GM19240 (cell line): ENCODE data around the gene CARD10.
"Not testable (repeated sequence)": the region's sequence is repeated elsewhere in the genome, so short reads cannot be mapped to it uniquely, and the experiment has no call there.

Source experiments
- DNase-seq: peaks from one replicate; pipeline ENCODE4 v3.0.0; 2011; ENCODE audit warnings: low spot score; ENCODE audit not compliant: insufficient read length

CARD10 gene

DNA sequence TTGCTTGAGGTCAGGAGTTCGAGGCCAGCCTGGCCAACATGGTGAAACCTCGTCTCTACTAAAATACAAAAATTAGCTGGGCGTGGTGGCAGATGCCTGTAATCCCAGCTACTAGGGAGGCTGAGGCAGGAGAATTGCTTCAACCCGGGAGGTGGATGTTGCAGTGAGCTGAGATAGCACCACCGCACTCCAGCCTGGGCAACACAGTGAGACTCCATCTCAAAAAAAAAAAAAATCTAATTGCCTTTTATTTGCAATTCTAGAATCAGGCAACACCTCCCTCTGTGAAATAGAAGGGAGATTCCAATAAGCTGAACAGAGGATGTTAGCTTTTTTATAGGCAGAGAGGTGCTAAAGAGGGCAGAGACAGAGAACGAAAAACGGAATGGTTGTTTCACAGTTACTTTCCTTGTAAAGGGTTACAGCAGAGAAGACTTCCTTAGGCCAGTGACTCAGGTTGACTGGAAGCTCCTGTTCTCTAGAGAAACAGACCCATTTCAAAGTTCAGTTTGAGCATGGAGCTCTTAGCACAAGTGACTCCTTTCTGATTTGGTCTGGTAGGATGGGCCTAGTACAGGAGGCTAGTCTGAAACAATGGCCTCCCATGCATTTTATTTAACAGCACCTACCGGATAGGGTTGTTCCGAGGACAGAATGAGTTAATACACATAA, 8.0 kb upstream of the CARD10 start:
- not testable (repeated sequence) for DNase-seq

DNA sequence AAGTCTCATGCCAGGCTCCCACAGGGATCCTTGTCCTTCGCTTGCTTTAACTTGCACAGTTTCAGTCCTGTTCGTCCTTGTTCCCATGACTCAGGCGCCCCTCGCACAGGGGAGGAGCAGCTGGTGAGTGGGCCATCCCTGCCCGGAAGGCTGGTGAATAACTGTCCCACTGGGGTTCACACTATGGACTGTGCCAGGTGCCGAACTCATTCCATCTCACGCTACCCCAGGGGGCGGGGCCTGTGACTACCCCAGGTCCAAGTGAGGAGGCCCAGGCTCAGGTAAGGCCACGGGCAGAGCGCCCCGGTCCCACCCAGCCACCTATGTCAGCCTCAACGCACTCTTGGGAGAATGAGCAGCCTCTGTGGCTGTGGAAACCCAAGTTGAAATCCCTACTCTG, 7.2 kb upstream of the CARD10 start:
- no peak for DNase-seq

DNA sequence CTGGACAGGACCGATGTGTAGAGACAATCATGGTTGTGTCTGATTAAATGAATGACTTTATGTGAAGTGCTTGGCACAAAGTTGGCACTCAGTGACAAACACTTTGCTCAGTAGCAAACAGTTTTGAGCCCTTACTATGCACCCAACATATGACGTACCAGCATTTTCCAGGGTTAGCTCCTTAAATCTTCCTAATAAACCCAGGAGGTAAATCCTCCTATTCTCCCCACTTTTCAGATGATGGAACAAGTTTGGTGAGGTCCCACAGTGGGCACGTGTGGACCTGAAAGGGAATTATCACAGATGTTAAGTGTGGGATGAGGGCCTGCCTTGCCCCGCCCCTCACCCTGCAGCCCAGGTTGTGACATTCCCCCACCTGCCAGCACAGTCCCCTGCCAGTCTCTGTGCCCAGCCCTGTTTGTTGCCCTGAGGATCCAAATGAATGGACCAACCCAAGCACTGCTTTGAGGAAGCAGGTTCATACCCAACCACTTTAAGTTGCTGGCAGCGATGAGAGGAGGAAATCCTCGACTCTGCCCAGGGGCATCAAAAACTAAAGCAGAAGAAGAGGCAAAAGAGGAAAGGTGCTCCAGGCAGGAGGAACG, 6.6 kb upstream of the CARD10 start:
- no peak for DNase-seq

DNA sequence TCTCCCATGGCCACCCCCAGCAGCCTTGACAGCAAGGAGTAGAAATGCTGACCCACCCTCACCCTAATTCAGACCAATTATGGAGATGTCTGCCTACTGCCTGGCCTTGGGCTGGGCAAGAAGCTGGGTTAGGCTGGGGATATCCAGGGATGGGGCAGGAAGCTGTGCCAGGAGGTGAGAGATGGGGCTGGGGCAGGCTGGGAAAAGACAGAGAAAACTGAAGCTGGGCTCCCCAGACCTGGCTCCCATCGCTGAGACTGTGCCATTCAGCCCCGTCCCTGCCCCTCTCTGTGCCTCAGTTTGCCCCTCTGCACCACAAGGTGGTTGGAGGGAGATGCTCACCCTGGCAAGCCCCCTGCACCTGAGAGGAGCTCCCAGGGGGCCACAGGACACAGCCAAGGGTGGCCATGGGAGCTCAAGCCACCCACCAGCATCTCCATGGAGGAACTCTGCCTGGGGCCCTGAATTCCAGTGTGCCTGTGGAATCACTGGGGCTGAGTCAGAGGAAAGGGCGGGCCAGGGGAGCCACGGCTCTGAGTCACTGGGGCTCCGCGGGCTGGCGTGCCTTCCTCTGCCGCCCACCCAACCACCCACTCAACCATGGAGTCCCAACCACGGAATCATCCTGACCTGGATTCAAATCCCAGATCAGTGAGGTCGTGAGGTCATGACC, 6.0 kb upstream of the CARD10 start:
- no peak for DNase-seq

DNA sequence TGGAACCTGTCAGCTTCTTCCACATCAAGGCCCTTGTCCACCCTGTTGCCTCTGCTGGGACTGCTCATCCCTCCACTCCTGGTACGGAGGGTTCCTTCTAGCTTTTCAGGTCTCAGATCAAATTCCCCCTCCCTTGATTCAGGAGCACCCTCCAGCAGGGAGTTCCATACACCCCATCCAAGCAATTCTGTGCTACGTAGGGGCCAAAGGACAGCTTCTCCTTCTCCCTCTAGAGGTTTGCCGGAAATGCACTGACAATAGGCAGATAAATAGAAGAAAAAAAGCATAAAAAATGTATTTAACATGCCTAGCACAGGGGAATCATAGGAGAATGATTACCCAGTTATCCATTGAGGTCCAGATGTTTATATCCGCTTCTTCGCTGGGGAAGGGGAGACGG, 3.3 kb upstream of the CARD10 start:
- no peak for DNase-seq

DNA sequence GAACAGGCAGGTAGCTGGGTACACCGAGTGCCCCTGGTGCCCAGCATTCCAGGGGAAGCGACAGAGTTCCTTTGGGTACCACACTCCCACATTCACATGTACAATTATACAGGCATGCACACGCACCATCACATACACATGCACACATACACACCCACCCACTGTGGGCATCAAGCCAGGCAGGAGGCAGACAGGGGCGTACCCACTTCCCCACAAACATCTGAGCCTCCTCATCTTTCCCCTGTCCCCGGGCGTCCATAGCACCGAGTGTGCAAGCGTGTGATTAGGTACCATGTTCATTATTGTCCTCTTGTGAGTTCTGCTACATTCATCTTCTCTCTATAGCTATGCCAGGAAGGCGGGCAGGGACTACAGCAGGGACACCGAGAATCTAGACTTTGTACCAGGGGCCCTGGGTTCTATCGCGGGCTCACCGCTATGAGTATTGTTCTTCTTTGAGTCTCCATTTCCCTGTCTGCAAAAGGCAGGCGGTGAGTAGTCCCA, 2.1 kb upstream of the CARD10 start:
- DNase-seq: no peak

DNA sequence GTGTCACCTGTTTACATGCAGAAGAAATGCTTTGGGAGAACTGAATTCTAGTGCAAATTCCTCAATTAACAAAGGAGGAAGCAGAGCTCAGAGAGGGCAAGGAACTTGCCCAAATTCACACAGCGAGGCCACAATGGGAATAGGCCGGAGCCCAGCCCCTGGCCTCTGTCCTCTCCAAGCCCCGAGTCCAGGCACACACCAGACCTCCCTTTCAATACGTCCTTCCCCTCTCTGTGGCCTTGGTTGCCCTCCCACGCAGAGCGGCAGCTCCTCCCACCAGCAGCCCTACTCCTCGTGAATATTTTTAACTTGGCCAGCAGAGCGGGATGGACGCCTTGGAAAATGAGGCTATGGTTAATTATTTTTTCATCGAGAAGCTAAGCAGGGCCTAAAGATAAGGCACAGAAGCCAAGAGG, 1.6 kb upstream of the CARD10 start:
- no peak for DNase-seq

DNA sequence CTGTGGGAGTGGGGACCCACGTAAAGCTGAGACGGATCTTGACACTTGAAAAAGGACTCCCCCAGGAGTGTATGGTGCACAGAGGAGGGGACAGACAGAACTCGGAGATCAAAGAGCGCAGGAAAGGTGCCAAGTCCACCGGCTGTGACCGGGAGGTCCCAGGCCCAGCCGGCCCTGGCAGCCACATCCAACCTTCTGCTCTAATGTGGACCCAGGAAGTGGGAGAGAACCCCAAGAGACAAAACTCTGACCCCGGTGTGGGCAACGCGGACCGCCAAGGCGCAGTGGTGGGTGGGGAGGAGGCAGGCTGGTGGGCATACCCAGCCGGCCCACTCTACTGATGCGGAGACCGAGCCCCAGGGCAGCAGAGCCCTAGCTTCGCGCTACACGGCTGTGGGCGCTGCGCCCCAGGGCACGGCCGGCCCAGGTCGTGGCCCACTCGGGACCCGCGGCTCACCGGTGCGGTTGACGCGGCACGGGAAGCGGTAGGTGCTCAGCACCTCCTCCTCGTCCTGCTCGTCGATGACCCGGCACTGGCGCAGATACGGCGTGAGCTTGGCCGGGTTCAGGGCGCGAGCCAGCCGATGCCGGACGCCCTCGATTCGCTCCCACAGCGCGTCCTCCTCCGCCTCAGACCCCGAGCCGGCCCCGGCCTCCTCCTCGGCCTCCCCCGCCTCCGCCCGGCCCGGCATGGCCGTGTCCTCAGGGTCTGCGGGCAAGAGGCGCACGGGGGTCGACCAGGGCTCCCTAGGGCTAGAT, 527 bp downstream of the CARD10 start:
- no peak for DNase-seq

DNA sequence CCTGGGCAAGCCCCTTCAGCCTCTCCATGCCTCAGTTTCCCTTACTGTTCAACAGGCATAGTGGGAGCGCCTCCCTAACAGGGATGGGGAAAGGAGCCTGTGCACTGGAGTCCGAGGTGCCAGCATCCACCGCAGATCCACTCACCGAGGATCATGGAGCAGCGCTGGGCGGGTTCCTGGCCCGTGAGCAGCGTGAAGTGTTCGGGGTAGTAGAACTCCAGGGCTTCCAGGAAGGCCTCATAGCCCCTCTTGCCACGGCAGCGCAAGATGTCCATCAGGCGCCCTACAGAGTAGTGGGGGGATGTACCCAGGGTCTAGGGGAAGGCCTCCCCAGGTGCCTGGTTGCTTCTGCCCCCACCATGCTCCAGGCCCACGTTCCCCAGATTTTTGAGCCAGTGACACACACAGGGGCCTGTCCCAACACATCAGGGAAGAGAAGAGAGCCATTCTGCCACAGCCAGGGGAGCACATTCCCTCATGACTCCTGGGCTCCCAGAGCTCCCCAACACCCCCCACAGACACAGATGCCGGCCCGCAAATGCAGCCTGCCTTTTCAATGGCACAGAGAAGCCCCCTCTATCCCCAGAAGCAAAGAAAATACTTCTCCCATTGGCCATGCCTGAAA, 1.3 kb downstream of the CARD10 start:
- no peak for DNase-seq

DNA sequence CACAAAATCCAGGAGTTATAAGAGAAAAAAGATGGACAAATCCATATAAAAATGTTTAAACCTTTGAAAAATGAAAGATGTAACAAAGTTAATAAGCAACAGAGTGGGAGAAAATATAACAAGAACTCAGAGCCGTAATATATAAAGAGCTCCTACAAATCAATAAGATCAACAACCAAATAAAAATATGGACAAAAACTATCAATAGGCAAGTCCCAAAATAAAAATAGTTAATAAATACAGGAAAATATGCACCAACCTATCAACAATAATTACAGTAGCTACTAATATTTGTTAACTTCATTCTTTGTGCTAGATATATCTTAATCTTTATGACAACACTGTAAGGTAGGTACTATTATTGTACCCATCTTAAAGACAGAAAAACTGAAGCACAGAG, 2.8 kb downstream of the CARD10 start:
- no peak for DNase-seq

DNA sequence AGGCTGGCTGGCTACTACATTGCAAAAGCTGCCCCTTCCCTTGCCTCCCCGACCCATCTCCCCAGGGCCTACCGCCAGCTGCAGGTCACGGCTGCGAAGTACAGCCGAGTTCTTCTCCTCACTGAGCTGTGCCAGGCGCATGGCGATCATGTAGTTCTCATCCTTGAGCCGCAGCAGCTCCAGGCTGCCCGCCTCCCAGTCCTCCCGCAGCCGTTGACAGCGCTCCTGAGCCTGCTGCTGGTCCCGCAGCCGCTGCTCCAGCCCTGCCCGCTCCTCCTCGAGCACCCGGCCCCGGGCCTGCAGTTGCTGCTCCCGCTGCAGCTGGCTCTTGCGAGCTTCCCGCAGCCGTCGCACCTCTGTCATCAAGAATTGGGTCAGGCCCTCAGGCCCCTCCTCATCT, 3.3 kb downstream of the CARD10 start:
- no peak for DNase-seq

DNA sequence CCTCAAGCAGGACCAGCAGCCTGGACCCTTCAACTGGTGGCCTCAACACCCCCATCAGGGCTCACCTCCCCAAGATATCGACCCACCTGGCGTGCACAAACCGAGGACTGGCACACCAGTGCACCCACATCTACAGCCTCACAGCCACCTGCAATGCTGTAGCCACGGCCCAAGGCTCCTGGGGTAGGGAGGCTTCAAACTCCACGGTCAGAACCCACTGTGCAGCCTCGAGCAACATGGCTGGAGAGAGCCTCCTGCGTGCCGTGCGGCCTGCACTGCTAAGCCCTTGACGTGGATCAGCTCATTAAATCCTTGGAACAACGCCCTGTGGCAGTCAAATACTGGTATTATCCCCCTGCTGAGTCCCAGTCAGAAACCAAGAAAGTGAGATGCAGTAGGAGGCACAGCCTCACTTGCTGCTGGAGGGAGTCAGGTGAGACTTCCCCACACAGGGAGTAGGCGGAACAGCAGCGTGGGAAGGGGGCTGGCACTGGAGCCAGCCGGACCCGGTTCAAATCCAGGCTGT, 4.6 kb downstream of the CARD10 start:
- no peak for DNase-seq

DNA sequence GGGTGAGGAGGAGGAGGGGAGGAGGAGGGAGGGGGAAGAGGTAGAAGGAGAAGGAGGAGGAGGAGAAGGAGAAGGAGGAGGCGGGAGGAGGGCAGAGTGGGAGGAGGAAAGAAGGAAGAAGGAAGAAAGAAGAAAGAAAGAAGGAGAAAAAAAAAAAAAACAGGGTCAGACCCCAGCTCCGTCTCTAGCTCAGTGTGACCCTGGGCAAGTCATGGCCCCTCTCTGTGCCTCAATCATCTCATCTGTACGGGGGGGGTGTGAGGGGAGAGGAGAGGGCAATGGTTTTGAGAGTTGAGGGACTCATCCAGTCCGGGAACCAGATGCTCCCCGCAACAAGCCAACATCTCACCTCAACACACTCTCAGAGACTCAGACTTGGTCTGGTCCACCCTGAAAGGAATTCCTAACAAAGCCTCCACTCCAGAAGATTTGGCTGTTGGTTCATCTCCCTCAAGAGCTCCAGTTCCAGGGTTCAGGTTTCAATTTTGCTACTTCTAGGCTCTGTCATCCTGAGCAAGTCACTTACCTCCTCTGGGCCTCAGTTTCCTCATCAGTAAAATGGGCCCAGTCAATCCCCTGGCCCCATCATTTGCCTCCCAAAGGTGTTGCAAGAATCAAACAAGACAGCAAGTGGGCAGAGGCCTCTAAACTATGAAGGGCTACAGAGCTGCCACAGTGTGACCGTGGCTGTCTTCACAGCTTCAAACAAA, 7.7 kb downstream of the CARD10 start:
- no peak for DNase-seq

DNA sequence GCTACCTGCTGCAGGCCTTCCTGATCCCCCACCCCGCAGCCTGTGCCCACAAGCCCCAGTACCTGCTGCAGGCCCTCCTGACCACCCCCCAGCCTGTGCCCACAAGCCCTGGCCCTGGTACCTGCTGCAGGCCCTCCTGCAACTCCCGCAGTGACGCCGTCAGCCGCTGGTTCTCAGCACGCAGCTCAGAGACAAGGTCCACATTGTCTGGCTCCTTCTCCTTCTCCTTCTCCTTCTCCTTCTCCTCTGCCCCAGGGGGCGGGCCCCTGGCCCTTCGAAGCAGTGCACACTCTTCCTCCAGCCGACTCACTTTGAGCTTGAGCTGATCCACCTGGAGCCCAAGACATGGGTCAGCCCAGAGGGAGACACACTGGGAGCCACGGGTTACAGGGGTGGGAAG, 9.1 kb downstream of the CARD10 start:
- no peak for DNase-seq

DNA sequence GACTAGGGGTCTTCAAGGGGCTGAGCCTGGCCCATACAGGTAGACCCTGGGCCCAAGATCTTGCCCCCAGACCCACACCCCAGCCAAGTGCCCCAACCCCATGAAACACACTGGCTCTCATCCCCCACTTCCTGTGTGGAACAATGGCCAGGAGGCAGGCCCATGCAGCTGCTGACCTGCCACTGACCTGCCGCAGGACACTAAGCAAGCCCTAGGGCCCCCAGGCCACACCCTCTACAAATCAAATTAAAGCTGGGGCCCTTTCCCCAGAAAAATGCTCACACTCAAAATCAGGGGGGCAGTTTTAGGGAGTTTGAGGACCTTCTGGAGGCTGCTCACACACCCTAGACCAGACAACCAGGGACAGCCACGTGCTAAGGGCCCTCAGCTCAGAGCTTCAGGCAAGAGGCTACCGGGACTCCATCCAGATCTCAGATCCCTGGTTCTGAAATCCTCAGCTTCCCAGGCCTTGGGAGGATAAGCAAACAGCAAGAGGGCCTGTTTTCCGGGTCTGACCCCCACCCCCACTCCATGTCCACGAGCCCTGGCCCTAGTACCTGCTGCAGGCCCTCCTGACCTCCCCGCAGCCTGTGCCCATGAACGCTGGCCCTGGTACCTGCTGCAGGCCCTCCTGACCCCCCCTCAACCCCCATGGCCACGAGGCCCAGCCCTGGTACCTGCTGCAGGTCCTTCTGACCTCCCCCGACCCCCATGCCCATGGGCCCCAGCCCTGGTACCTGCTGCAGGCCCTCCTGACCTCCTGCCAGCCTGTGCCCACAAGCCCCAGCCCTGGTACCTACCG, 10.0 kb downstream of the CARD10 start:
- no peak for DNase-seq

DNA sequence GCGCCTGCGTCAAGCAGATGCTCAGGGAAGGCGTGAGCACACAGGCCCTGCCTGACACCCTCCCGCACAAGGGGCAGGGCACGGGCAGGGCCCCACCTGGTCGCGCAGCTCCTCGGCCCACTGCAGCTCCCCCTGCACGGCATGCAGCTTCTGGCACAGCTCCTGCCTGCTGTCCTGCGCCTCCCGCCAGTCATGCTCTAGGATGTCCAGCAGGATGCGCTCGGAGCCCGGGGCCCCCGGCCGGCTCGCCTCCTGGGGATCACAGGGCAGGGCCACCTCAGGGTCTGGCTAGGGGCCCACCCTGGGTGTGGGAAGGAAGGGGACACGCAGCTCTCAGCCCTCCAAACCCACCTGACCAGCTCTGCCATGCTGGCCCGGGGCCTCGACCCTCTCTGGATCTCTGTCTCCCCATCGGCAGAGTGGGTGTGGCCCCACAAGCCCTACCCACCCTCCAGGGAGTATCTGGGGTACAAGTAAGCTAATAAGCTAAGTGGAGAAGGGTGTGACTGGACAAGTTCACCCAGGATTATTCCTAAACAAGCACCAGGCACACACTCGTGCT, 10.7 kb downstream of the CARD10 start:
- DNase-seq: no peak

DNA sequence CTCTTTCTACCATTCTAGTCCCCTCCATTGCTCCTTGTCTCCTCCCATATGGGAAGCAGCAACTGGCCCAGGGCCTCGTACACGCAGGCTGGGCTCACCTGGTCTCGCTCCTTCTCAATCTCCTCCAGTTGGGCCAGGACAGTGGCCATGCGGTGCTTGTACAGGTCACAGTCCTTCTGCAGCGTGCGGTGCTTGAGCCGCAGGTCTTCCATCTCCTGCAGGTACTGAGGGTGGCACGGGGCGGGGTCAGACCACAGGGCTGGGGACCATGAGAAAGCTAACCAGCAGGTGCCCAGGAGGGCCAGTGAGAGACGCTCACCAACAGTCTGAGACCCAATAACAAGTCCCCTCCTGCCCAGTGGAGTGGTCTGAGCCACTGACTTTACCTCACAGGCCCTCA, 11.5 kb downstream of the CARD10 start:
- no peak for DNase-seq

DNA sequence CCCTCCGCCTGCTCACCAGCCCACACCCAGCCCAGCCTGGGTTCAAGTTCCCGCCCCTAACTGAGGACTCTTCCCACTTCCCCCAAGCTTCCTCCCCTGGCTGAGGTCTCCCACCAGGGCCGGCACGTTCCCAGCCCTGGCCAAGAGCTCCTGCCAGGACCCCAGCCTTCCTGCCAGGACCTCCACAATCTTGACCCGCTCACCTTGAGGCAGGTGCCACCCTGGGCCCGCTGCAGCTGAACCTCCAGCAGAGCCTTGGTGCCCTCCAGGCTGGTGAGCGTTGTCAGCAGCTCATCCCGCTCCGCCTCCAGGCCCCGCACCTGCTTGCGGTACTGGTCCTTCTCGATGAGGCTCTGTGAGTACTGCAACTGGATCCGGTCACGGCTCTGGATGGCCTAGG, 13.2 kb downstream of the CARD10 start:
- no peak for DNase-seq

DNA sequence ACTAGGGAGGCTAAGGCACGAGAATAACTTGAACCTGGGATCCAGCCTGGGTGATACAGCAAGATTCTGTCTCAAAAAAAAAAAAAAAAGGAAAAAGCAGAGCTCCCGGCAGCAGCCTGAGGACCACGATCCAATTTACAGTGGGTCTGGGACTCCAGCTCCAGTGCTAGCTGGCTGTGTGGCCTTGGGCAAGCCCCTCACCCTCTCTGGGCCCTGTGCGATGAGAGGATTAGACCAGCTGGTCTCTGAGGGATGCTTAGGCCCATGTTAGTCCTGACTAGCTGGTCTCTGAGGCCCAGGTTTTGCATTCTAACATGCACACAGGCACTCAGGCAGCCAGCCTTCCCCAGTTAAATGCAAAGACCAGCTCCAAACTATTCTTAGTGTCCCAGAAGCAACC, 13.7 kb downstream of the CARD10 start:
- DNase-seq: no peak

DNA sequence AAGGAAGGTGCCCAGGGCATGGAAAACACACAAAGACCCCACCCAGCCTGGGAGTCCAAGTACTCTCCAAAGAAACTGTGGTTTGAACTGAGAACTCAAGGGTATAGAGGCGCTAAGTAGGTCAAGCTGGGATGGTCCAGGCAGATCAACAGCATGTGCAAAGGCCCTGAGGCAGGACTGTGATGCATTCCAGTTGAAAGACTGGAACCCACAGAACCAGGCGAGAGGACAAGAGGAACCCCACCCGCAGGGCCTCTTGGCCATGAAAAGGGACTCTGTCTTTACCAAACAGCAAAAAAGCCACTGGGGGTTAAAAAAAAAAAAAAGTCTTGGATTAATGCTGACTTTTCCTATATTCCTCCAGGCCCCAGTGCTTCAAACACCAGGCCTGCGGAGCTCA, 14.3 kb downstream of the CARD10 start:
- DNase-seq: no peak
